Skeletal muscle tissue (tissue), 4 donors: ENCODE results near the gene HPCA. TPM values are rescaled to one million over a fixed set of nuclear protein-coding genes. Genes with fewer than 3 reads are reported as not detected.

Experiments used
- H3K27ac ChIP-seq: one replicate; pipeline ENCODE4 v1.7.0; 2013; ENCODE audit warnings: mild to moderate bottlenecking, low read depth, low read length, inconsistent platforms
- H3K27me3 ChIP-seq, 3 donors: one replicate each; pipeline ENCODE4 v1.7.0; 2013; ENCODE audit warnings: low read length in 3 of 3; ENCODE audit not compliant: control insufficient read depth in 3 of 3, insufficient read depth in 3 of 3
- H3K36me3 ChIP-seq, 3 donors: one replicate each; pipeline ENCODE4 v1.7.0; 2013; ENCODE audit warnings: low read length in 3 of 3; ENCODE audit not compliant: control insufficient read depth in 3 of 3, insufficient read depth in 3 of 3
- H3K4me1 ChIP-seq, 3 donors: one replicate each; pipeline ENCODE4 v1.7.0; 2013; ENCODE audit warnings: low read length in 3 of 3, mild to moderate bottlenecking in 3 of 3; ENCODE audit not compliant: control insufficient read depth in 3 of 3, insufficient read depth in 3 of 3
- H3K4me3 ChIP-seq, 3 donors: one replicate each; pipeline ENCODE4 v1.7.0; 2013; ENCODE audit warnings: low read length in 3 of 3
- H3K9ac ChIP-seq, 3 donors: one replicate each; pipeline ENCODE4 v1.7.0; 2013; ENCODE audit warnings: low read length in 3 of 3, mild to moderate bottlenecking in 3 of 3, moderate library complexity in 2 of 3, low read depth in 1 of 3
- H3K9me3 ChIP-seq, 3 donors: one replicate each; pipeline ENCODE4 v1.7.0; 2013; ENCODE audit warnings: low read length in 3 of 3; ENCODE audit not compliant: control insufficient read depth in 3 of 3
- total RNA-seq: library from RNA; depleted of rRNA; stranded (reverse); fragments of >200 nt; gene quantifications from one replicate; pipeline ENCODE4 v1.2.3, GENCODE V29; 2014
- donor health status: Osteomylitis.

HPCA gene
- total RNA-seq, 1 donor from 2014 or later, result not detected

DNA sequence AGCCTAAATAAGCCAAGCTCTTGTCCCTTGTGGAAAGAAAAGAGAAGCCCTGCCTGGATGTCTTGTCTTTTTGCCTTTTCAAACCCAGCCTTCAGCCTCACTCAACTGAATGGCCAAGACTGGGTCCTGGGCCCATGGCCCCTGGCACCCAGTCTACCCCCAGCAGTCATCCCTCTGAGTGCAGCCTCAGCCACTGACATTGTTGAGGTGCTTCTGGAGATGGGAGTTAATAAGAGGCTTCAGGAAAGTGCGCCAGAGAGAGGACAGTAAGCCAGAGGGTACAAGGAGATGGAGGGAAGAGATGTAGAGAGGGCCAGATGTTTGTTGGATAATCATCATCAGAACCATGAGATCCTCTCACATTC is 22.4 kb upstream of the HPCA start:
- Histone ChIP-seq H3K4me3 (no peak overlapping the region), H3K36me3 (peaks cover 10 to 22% (median 13%) of the 10 kb centered on the region in 3 donors), H3K27ac (no peak overlapping the region), H3K27me3 (no peaks in the 10 kb centered on the region), H3K9ac (peak overlapping the region in 1 of 3 donors; percentile 18), H3K4me1 (peaks cover 46 to 61% (median 48%) of the 10 kb centered on the region in 3 donors), H3K9me3 (no peaks in the 10 kb centered on the region)

DNA sequence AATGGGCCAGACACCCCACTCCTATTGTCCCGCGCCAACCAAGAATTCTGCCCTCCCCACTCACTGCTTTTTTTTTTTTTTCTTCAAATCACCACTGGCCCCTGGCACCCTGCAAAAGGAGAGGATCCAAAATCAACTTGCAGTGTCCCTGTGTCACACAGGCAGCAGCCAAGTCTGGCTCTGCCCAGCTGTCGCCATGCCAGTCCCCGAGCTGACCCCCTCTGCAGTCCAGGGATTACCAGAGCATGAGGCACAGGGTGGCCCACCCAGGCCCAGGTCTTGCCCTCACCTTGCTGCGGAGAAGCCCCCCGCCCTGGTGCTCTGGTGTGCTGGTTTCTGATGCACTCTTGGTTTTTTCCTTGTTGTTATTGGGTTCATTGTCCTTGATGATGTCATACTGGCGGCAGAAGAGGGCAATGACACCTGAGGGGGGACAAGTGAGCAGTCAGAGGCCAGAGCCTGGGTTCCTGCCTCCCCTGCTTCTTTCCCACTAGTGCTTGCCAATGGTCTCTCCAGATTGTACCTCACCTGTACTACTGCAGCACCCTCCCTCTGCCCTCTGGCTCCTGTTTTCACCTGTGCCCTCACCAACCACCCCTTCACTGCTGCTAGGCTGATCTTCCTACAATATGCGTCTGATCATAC is 21.8 kb upstream of the HPCA start:
- Histone ChIP-seq H3K27ac (no peak overlapping the region), H3K4me3 (no peak overlapping the region), H3K27me3 (no peaks in the 10 kb centered on the region), H3K9ac (peak overlapping the region in 1 of 3 donors; percentile 58), H3K9me3 (no peaks in the 10 kb centered on the region), H3K4me1 (peaks cover 48 to 64% (median 50%) of the 10 kb centered on the region in 3 donors), H3K36me3 (peaks cover 10 to 21% (median 13%) of the 10 kb centered on the region in 3 donors)

DNA sequence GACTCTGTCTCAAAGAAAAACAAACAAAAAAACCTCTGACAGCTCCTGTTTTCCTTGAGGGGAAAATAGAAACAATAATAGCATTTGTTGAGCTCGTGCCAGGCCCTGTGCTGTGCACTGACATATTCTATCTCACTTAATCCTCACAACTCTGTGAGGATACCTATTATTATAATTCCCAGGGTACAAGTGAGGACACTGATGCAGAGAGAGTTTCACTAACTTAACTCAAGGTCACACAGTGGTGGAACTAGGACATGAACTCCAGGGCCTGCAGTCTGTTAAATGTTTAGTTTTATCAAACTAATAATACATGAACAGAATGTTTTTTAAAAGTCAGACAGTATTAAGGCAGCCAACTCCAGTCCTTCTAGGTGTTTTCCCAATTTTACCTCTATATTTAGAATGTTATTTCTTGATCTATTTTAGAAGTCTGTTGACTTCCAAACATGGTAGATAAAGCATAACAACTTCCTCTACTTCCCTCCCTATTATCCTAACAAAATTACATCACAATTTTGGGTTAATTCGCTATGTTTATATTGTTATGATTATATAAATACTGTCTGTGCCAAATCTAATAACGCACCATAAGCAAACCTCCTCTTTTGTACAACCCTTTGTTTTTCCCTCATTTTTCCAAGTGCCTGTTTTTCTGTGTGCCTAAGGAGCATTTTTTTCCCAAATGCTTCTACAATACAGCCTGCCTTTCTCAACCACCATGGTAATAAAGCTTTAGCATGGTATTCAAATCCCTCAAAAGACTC is 20.5 kb upstream of the HPCA start:
- no peaks in the 10 kb centered on the region for H3K9me3 ChIP-seq
- no peak overlapping the region for H3K9ac ChIP-seq
- peaks cover 10 to 21% (median 13%) of the 10 kb centered on the region in 3 donors for H3K36me3 ChIP-seq
- H3K4me3 ChIP-seq, result no peak overlapping the region
- H3K27ac ChIP-seq, result peak overlapping the region; percentile 39
- H3K27me3 ChIP-seq, result no peaks in the 10 kb centered on the region
- peaks cover 47 to 62% (median 52%) of the 10 kb centered on the region in 3 donors for H3K4me1 ChIP-seq

DNA sequence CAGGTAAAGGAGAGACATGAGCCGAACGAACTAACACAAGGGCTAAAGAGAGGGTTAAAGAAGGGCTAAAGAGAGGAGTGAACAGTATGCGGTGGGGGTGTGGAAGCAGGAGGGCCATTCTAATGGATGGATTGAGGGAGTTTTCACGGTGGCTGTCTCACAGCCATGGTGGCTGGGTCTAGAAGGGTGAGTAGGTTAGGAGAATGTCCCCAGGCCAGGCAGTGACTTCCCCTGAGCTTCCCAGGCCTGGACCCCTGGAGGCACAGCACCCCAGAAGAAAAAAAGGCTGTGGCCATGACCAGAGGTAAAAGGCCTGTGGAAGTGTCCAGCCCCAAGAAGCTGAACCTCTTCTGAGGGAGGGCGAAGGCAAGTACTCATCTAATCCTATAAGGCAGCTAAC is 19.1 kb upstream of the HPCA start:
- peaks cover 48 to 55% (median 49%) of the 10 kb centered on the region in 3 donors for H3K4me1 ChIP-seq
- H3K36me3 ChIP-seq, result peaks cover 10 to 21% (median 13%) of the 10 kb centered on the region in 3 donors
- no peaks in the 10 kb centered on the region for H3K27me3 ChIP-seq
- no peak overlapping the region for H3K4me3 ChIP-seq
- H3K9me3 ChIP-seq, result no peaks in the 10 kb centered on the region
- no peak overlapping the region for H3K9ac ChIP-seq
- H3K27ac ChIP-seq, result no peak overlapping the region

DNA sequence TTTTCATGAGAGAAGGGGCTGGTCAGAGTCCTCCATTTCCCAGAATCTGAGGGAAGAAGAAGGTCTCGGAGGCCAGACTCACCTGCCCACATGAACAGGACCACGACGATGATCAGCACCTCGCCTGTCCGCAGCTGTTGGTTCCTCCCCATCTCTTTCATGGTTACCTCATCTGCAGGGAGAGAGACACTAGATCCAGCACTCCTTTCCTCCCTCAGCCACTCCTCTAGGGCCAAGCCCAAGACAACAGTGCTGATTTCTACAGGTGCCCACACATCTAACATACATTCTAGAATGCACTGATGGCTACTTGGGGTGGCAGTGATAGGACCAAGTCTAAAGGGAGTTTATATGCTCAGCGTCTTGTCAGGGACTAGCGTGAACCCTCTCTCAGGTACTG is 18.6 kb upstream of the HPCA start:
- Histone ChIP-seq H3K4me3 (no peak overlapping the region), H3K27me3 (no peaks in the 10 kb centered on the region), H3K9me3 (no peaks in the 10 kb centered on the region), H3K4me1 (peaks cover 48 to 55% (median 49%) of the 10 kb centered on the region in 3 donors), H3K36me3 (peaks cover 9 to 18% (median 9%) of the 10 kb centered on the region in 3 donors), H3K9ac (no peak overlapping the region), H3K27ac (no peak overlapping the region)

DNA sequence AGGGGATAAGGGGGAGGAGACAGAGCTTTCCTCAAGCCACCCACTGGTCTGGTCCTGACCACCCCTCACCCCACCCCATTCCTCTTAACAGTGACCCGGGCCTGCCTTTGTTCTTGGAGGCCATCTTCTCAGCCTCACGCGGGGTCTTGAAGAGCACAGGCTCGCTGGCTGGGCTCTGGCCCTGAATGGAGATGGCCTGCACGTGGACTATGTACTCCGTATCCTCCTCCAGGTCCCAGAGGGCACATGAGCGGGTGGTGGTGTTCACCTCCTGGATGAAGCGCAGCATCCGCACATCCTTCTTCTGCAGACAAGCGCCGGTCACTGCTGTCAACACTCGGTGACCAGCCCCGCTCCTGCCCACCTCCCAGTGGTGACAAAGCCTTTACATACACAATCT is 18.2 kb upstream of the HPCA start:
- no peak overlapping the region for H3K9ac ChIP-seq
- no peaks in the 10 kb centered on the region for H3K27me3 ChIP-seq
- no peak overlapping the region for H3K4me3 ChIP-seq
- H3K36me3 ChIP-seq, result peaks cover 5 to 16% (median 8%) of the 10 kb centered on the region in 3 donors
- H3K4me1 ChIP-seq, result peaks cover 49 to 56% (median 51%) of the 10 kb centered on the region in 3 donors
- H3K9me3 ChIP-seq, result no peaks in the 10 kb centered on the region
- H3K27ac ChIP-seq, result no peak overlapping the region

DNA sequence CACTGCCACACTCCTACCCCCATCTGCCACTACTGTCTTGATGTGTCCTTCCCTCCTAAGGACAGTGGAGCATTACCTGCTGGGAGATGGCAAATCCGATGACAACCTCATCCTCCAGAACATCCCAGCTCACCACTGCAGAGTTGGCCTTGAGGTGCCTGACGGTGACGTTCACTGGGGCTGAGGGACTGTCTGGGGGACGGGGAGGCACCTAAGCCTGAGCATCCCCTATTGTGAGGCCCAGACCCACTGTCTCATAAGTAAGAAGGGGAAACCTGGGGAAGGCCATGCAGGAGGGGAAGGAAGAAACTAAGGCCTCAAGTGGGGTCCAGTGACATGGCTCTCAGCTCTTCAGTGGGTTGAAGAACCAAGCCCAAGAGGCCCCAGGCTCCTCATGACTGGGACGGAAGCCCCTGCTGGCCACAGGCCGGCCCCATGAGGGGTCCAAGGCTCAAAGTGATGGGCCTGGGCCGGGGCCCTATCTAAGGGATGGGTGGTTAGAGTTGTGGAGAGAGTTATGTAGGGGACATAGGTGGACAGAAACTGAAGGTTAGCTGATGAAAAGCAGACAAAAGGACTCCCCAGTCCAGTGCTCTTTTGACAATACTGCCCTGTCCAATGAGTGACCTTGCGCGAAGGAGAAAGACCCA is 17.4 kb upstream of the HPCA start:
- no peaks in the 10 kb centered on the region for H3K9me3 ChIP-seq
- peak overlapping the region in 1 of 3 donors; percentile 83 for H3K4me3 ChIP-seq
- H3K9ac ChIP-seq, result peak overlapping the region in 1 of 3 donors; percentile 88
- H3K4me1 ChIP-seq, result peaks cover 43 to 48% (median 43%) of the 10 kb centered on the region in 3 donors
- peaks cover 0 to 13% (median 8%) of the 10 kb centered on the region in 3 donors for H3K36me3 ChIP-seq
- H3K27ac ChIP-seq, result peak overlapping the region; percentile 69
- no peaks in the 10 kb centered on the region for H3K27me3 ChIP-seq

DNA sequence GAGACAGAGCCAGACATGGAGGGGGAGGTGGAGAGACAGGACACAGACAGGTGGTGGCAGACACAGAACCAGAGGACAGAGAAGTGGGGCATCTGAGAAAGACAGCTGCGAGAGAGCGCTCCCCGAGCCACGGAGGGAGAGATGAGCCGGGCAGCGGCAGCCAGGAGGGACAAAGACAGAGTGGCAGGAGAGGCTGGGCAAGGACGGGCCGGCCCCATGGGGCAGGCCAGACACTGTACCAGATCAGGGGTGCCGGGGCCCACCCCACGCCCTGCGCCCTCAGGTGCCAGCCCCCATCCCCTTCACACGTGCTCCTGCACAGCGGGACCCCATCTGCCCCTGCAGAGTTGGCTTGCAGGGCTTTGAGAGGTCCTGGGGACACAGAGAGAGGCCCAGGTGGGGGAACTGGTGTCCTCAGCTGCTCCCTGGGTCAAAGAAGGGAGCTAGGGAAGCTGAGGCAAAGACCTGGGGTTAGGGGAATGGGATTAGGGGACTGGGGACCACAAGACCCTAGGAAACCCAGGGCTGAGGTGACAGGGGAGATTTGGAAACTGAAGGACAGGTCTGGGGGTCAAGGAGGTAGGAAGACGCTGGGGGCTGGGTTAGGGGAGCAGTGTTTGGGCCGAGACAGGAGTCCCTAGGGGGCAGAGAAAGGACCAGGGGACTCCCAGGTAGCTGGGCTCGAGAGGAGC is 16.2 kb upstream of the HPCA start:
- Histone ChIP-seq H3K27me3 (no peaks in the 10 kb centered on the region), H3K27ac (peak overlapping the region; percentile 69), H3K4me3 (peak overlapping the region; percentile 63 to 83 (median 67)), H3K4me1 (peaks cover 32 to 38% (median 34%) of the 10 kb centered on the region in 3 donors), H3K9ac (peak overlapping the region; percentile 24 to 88 (median 70)), H3K36me3 (peaks cover 0 to 12% (median 8%) of the 10 kb centered on the region in 3 donors), H3K9me3 (no peaks in the 10 kb centered on the region)

DNA sequence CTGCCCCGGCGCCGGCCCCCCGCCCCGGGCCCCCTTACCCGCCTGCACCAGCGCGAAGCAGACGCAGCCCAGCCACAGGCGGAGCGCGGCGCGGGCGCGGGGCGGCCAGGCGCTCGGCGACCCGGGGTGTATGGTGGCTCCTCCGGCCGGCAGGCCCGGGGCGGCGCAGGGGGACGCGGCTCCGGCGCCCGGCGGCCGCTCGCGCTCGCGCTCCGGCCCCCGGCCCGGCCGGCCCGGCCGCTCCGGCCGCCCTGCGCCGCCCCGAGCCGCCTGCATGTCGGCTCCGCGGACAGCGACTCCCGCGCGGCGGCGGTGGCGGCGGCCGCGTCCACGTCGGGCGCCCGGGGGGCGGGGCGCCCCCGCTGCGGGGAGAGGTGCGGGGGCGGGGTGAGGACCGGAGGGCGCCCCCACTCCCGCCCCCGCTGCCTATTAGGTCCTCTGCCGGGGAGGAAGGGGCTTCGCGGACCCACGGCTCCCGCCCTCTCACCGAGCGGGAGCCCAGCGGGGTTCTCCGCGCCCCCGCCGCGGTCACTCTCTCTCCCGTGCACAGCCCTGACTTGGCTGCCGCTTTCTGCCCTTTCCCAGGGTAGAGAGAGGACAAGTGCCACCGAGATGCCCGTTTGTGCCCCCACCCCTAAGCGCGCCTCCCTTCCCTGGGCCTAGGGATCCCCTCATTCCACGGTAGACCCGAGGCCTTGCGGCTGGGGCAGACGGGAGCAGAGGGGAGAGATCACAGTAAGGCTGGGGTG is 15.5 kb upstream of the HPCA start, which contains the start of gene FNDC5:
FNDC5 (minus strand) TSS at position 298 of the 749 bp plus-strand sequence.
- Histone ChIP-seq H3K4me1 (peaks cover 28 to 34% (median 31%) of the 10 kb centered on the region in 3 donors), H3K9me3 (no peaks in the 10 kb centered on the region), H3K9ac (peak within 1 kb of the TSS; percentile 53 to 88 (median 70)), H3K27ac (peak within 1 kb of the TSS; percentile 69), H3K4me3 (peak within 1 kb of the TSS; percentile 65 to 83 (median 68)), H3K36me3 (peaks cover 0 to 12% (median 8%) of the 10 kb centered on the region in 3 donors), H3K27me3 (no peaks in the 10 kb centered on the region)
